ENCODE results near the gene SHC3. TPM values are rescaled to one million over a fixed set of nuclear protein-coding genes. Genes with fewer than 3 reads are reported as not detected.

The SHC3 gene
- total RNA-seq, 1 donor from 2014 or later, result 0.85 TPM

GRCh38 chr9:88991066-88992034 lies 187.3 kb downstream of the SHC3 start, which contains the start of gene S1PR3:
Gene S1PR3, plus strand, starts transcription at chr9:88991468. Its CDS starts 9,733 bp downstream, at chr9:89001201.
- no peaks in the 10 kb centered on the region for H3K9me3 ChIP-seq
- no peaks in the 10 kb centered on the region for H3K27me3 ChIP-seq
- peaks cover 5 to 10% of the 10 kb centered on the region in 2 donors for H3K4me1 ChIP-seq
- intact Hi-C loops (cut with DNase I), result loop anchor here (1.0 to 10.0 kb wide), 2 partner anchors 177 to 327 kb away; partner anchors contain the start of gene SECISBP2
- H3K36me3 ChIP-seq, result peaks cover 4 to 6% of the 10 kb centered on the region in 2 donors
- H3K27ac ChIP-seq, result peak within 1 kb of the TSS; percentile 80 to 90
- peak in 1 of 2 donors; percentile 86 for DNase-seq (ENCODE audit: low spot score in 2 of 2)
- peak within 1 kb of the TSS; percentile 77 to 89 for H3K4me3 ChIP-seq
- TF ChIP-seq CTCF (IDR thresholded peaks at IDR 0.05), result peak in 1 of 3 experiments; percentile 5

- DNase-seq (ENCODE audit: low spot score in 2 of 2), result no peak
- H3K27me3 ChIP-seq, result no peaks in the 10 kb centered on the region
- H3K4me1 ChIP-seq, result peaks cover 5 to 10% of the 10 kb centered on the region in 2 donors
- no peaks in the 10 kb centered on the region for H3K9me3 ChIP-seq
- TF ChIP-seq CTCF (IDR thresholded peaks at IDR 0.05), result no peak
- H3K4me3 ChIP-seq, result peak overlapping the region; percentile 77 to 89
- intact Hi-C loops (cut with DNase I), result loop anchor here (1.0 to 10.0 kb wide), 2 partner anchors 176 to 328 kb away; partner anchors contain the start of gene SECISBP2
- H3K36me3 ChIP-seq, result peaks cover under 1 to 2% of the 10 kb centered on the region in 2 donors
- peak overlapping the region; percentile 80 to 90 for H3K27ac ChIP-seq
These were observed 187.9 kb downstream of the SHC3 start for GRCh38 chr9:88990729-88991065.

GRCh38 chr9:88990041-88990728 lies 188.4 kb downstream of the SHC3 start:
- Histone ChIP-seq H3K36me3 (no peaks in the 10 kb centered on the region), H3K27ac (peak overlapping the region in 1 of 2 donors; percentile 90), H3K4me1 (peaks cover 5 to 8% of the 10 kb centered on the region in 2 donors), H3K9me3 (no peaks in the 10 kb centered on the region), H3K4me3 (peak overlapping the region in 1 of 2 donors; percentile 89), H3K27me3 (no peaks in the 10 kb centered on the region)
- TF ChIP-seq CTCF (IDR thresholded peaks at IDR 0.05), result no peak
- intact Hi-C loops (cut with DNase I), result loop anchor here (10.0 kb wide), 1 partner anchor 175 kb away; no protein-coding TSS in a partner anchor
- peak in 1 of 2 donors; percentile 54 for DNase-seq (ENCODE audit: low spot score in 2 of 2)

GRCh38 chr9:88988796-88989641 lies 189.6 kb downstream of the SHC3 start:
- H3K36me3 ChIP-seq, result no peaks in the 10 kb centered on the region
- no peak overlapping the region for H3K4me3 ChIP-seq
- peaks cover 3 to 4% of the 10 kb centered on the region in 2 donors for H3K4me1 ChIP-seq
- DNase-seq (ENCODE audit: low spot score in 2 of 2), result peak in 1 of 2 donors; percentile 57
- intact Hi-C loops (cut with DNase I), result loop anchor here (10.0 kb wide), 1 partner anchor 1264 kb away; the partner anchor contains the start of gene CTSL
- H3K27me3 ChIP-seq, result no peaks in the 10 kb centered on the region
- H3K27ac ChIP-seq, result peak overlapping the region in 1 of 2 donors; percentile 58
- H3K9me3 ChIP-seq, result no peaks in the 10 kb centered on the region
- no peak for TF ChIP-seq CTCF (IDR thresholded peaks at IDR 0.05)

- Histone ChIP-seq H3K27me3 (no peaks in the 10 kb centered on the region), H3K27ac (no peak overlapping the region), H3K9me3 (no peaks in the 10 kb centered on the region), H3K4me3 (no peak overlapping the region), H3K36me3 (no peaks in the 10 kb centered on the region), H3K4me1 (no peaks in the 10 kb centered on the region)
- TF ChIP-seq CTCF (IDR thresholded peaks at IDR 0.05), result no peak
- intact Hi-C loops (cut with DNase I), result loop anchor here (10.0 kb wide), 1 partner anchor 1263 kb away; the partner anchor contains the start of gene CTSL
- DNase-seq (ENCODE audit: low spot score in 2 of 2), result peak in 1 of 2 donors; percentile 22
These were observed 191.0 kb downstream of the SHC3 start for GRCh38 chr9:88987661-88988060.

All from ascending aorta (tissue), 2 donors.